Astrocyte (in vitro differentiated cells and primary cell): ENCODE data around the gene ROBO3. TPM values are rescaled to one million over a fixed set of nuclear protein-coding genes. Genes with fewer than 3 reads are reported as not detected.

Experiments
- DNase-seq: peaks from one replicate; pipeline ENCODE4 v3.0.0-alpha.2; 2010; ENCODE audit warnings: low read depth
- FAIRE-seq: peaks from 2 replicates; lab custom pipeline; 2011; peaks lifted over from hg19 to GRCh38; lab: Jason Lieb, UNC
- H2AFZ ChIP-seq: 2 replicates; pipeline ENCODE4 v1.6.0; 2012; ENCODE audit warnings: low read depth, low read length, inconsistent platforms
- H3K27ac ChIP-seq: 2 replicates; pipeline ENCODE4 v1.5.1; 2011; ENCODE audit warnings: low read depth, low read length, inconsistent platforms
- H3K27me3 ChIP-seq: 2 replicates; pipeline ENCODE4 v1.6.0; 2011; ENCODE audit warnings: low read length, inconsistent platforms; ENCODE audit not compliant: insufficient read depth
- H3K36me3 ChIP-seq: 2 replicates; pipeline ENCODE4 v1.5.1; 2011; ENCODE audit warnings: low read length, inconsistent platforms; ENCODE audit not compliant: insufficient read depth
- H3K4me1 ChIP-seq: 2 replicates; pipeline ENCODE4 v1.5.1; 2011; ENCODE audit warnings: low read length, inconsistent platforms; ENCODE audit not compliant: insufficient read depth
- H3K4me2 ChIP-seq: 2 replicates; pipeline ENCODE4 v1.6.0; 2012; ENCODE audit warnings: low read length, inconsistent platforms
- H3K4me3 ChIP-seq: 2 replicates; pipeline ENCODE4 v1.5.1; 2011; ENCODE audit warnings: low read depth, mild to moderate bottlenecking, low read length, inconsistent platforms; ENCODE audit not compliant: insufficient read depth
- H3K79me2 ChIP-seq: 2 replicates; pipeline ENCODE4 v1.6.0; 2012; ENCODE audit warnings: mild to moderate bottlenecking, low read length, inconsistent platforms; ENCODE audit not compliant: insufficient read depth
- H3K9ac ChIP-seq: 2 replicates; pipeline ENCODE4 v1.6.0; 2012; ENCODE audit warnings: mild to moderate bottlenecking, low read length, inconsistent platforms
- H3K9me3 ChIP-seq: 2 replicates; pipeline ENCODE4 v1.5.1; 2012; ENCODE audit warnings: low read depth, mild to moderate bottlenecking, low read length, inconsistent platforms; ENCODE audit not compliant: insufficient read depth
- H4K20me1 ChIP-seq: 2 replicates; pipeline ENCODE4 v1.6.0; 2012; ENCODE audit warnings: low read length, inconsistent platforms; ENCODE audit not compliant: insufficient read depth
- H3K27ac Mint-ChIP-seq: one replicate; pipeline ENCODE4 v1.8.0; 2021; ENCODE audit warnings: mild to moderate bottlenecking, mixed read lengths; ENCODE audit not compliant: unreplicated experiment
- H3K27me3 Mint-ChIP-seq: one replicate; pipeline ENCODE4 v1.8.0; 2021; ENCODE audit warnings: low read depth, mixed read lengths; ENCODE audit not compliant: unreplicated experiment
- H3K36me3 Mint-ChIP-seq: one replicate; pipeline ENCODE4 v1.8.0; 2021; ENCODE audit warnings: low read depth, mixed read lengths; ENCODE audit not compliant: unreplicated experiment
- H3K4me1 Mint-ChIP-seq: one replicate; pipeline ENCODE4 v1.8.0; 2021; ENCODE audit warnings: low read depth, mixed read lengths; ENCODE audit not compliant: unreplicated experiment
- H3K4me3 Mint-ChIP-seq: one replicate; pipeline ENCODE4 v1.8.0; 2021; ENCODE audit warnings: mild to moderate bottlenecking, moderate library complexity, mixed read lengths; ENCODE audit not compliant: unreplicated experiment
- H3K9me3 Mint-ChIP-seq: one replicate; pipeline ENCODE4 v1.8.0; 2021; ENCODE audit warnings: mild to moderate bottlenecking, mixed read lengths; ENCODE audit not compliant: unreplicated experiment
- EZH2 ChIP-seq: IDR thresholded peaks from 2 replicates; pipeline ENCODE4 v1.6.1; 2012; ENCODE audit warnings: mild to moderate bottlenecking, low read length, inconsistent platforms; ENCODE audit not compliant: insufficient read depth
- total RNA-seq: library from RNA; stranded (reverse); gene quantifications from 2 replicates; pipeline ENCODE4 v1.2.1, GENCODE V29; 2021
- TF ChIP-seq, protein P1 (sequence below): IDR thresholded peaks from 2 replicates; pipeline ENCODE4 v1.5.1; 2011; ENCODE audit warnings: low read depth, mild to moderate bottlenecking, inconsistent platforms, low read length, moderate library complexity; ENCODE audit not compliant: insufficient read depth

ROBO3 gene
- total RNA-seq, 1 donor from 2014 or later: 12.9 TPM

DNA sequence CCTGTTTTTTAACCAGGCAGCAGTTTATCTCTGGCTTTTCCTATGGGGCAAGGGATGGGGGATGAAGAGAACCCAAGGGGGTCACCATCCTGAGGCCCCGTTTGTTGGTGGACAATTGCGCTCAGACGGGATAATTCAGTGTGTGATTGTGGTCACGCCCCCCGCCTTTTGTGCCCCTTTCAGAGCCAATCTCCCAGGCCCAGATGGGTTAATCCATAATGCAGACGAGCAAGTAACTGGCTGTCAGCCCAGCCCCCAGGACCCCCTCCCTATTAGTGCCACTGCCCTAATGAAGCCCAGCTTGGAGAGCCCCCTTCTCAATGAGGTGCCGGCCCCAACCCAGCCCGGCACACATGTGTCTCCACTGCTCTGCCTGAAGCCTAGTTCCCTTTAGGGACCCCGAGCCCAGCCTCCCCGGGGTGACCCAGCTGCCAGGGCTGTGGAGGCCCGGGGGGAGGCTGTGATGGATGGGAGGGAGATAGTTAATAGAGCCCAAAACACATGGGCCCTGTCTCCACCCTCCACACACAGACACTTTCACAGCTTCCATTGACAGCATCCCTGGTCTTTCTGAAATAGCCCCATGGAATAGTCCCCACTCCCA, 19.1 kb upstream of the ROBO3 start:
- Histone ChIP-seq H3K9me3 (peaks cover 6% of the 10 kb centered on the region), H2AFZ (no peak overlapping the region), H3K4me3 (no peak overlapping the region), H3K27me3 (peaks cover 93% of the 10 kb centered on the region), H3K4me2 (no peak overlapping the region), H4K20me1 (no peaks in the 10 kb centered on the region), H3K4me1 (peaks cover 7% of the 10 kb centered on the region), H3K36me3 (no peaks in the 10 kb centered on the region), H3K9ac (no peak overlapping the region), H3K27ac (no peak overlapping the region), H3K79me2 (no peaks in the 10 kb centered on the region)
- Mint-ChIP-seq H3K9me3 (peaks cover 3% of the 10 kb centered on the region), H3K27me3 (peaks cover 96% of the 10 kb centered on the region), H3K36me3 (no peaks in the 10 kb centered on the region), H3K4me1 (no peaks in the 10 kb centered on the region), H3K4me3 (no peak overlapping the region), H3K27ac (no peak overlapping the region)
- FAIRE-seq: no peak
- no peak for TF ChIP-seq EZH2
- TF ChIP-seq, protein P1, sequence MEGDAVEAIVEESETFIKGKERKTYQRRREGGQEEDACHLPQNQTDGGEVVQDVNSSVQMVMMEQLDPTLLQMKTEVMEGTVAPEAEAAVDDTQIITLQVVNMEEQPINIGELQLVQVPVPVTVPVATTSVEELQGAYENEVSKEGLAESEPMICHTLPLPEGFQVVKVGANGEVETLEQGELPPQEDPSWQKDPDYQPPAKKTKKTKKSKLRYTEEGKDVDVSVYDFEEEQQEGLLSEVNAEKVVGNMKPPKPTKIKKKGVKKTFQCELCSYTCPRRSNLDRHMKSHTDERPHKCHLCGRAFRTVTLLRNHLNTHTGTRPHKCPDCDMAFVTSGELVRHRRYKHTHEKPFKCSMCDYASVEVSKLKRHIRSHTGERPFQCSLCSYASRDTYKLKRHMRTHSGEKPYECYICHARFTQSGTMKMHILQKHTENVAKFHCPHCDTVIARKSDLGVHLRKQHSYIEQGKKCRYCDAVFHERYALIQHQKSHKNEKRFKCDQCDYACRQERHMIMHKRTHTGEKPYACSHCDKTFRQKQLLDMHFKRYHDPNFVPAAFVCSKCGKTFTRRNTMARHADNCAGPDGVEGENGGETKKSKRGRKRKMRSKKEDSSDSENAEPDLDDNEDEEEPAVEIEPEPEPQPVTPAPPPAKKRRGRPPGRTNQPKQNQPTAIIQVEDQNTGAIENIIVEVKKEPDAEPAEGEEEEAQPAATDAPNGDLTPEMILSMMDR: no peak
- DNase-seq: no peak

DNA sequence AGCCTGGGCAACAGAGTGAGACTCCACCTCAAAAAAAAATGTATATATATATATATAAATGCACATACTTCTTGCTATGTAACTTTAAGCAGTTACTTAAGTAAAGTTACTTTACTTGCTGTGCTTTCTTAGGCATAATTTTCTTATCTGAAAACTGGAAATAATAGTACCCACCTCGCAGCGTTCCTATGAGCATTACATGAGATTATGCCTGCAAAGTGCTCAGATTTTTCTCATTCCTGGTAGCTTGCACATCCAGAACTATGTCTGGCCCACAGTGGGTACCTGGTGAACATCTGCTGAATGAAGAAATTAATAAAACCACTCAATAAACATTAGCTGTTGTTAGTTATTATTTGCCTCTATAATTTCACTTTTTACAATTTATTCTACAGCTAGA, 6.1 kb upstream of the ROBO3 start:
- no peak for TF ChIP-seq EZH2
- TF ChIP-seq, protein P1: no peak
- H3K79me2 ChIP-seq: no peaks in the 10 kb centered on the region
- Mint-ChIP-seq H3K27ac (no peak overlapping the region), H3K27me3 (peaks cover 48% of the 10 kb centered on the region), H3K4me1 (peaks cover 6% of the 10 kb centered on the region), H3K36me3 (no peaks in the 10 kb centered on the region), H3K9me3 (peaks cover 2% of the 10 kb centered on the region), H3K4me3 (no peak overlapping the region)
- H3K4me3 ChIP-seq: no peak overlapping the region
- H3K9me3 ChIP-seq: no peaks in the 10 kb centered on the region
- no peak for FAIRE-seq
- H3K4me1 ChIP-seq: peaks cover 8% of the 10 kb centered on the region
- no peak overlapping the region for H3K9ac ChIP-seq
- H3K27ac ChIP-seq: no peak overlapping the region
- peaks cover 54% of the 10 kb centered on the region for H3K27me3 ChIP-seq
- DNase-seq: no peak
- no peak overlapping the region for H2AFZ ChIP-seq
- no peak overlapping the region for H3K4me2 ChIP-seq
- no peaks in the 10 kb centered on the region for H3K36me3 ChIP-seq
- H4K20me1 ChIP-seq: peaks cover 2% of the 10 kb centered on the region

DNA sequence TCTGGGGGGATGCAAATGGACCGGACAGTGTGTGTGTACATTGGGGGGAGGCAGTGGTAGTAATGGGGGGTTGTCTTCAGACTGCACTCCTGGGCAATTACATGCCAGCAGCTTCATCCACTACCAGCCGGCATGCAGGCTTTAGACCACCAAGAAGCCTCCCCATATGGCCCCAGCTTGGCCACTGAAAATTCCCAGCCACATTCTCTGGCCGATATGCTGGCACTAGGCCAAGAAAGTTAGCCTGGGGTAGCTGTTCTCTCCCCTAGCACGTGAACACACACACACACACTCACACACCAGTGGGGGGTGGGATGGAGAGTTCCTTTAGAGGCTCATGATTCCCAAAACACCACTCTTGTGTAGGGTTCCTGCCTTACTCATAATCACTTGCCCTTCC, 3.6 kb upstream of the ROBO3 start:
- Mint-ChIP-seq H3K27me3 (peaks cover 67% of the 10 kb centered on the region), H3K4me1 (peaks cover 6% of the 10 kb centered on the region), H3K4me3 (no peak overlapping the region), H3K9me3 (peaks cover 2% of the 10 kb centered on the region), H3K36me3 (no peaks in the 10 kb centered on the region), H3K27ac (no peak overlapping the region)
- Histone ChIP-seq H3K27ac (no peak overlapping the region), H3K27me3 (peaks cover 65% of the 10 kb centered on the region), H3K36me3 (no peaks in the 10 kb centered on the region), H2AFZ (no peak overlapping the region), H3K9ac (no peak overlapping the region), H3K4me3 (no peak overlapping the region), H3K4me2 (no peak overlapping the region), H3K4me1 (peaks cover 8% of the 10 kb centered on the region), H3K9me3 (no peaks in the 10 kb centered on the region), H3K79me2 (no peaks in the 10 kb centered on the region), H4K20me1 (peaks cover 6% of the 10 kb centered on the region)
- FAIRE-seq: no peak
- no peak for DNase-seq
- no peak for TF ChIP-seq EZH2
- TF ChIP-seq, protein P1: no peak
